ENCODE data around the gene ENOX2.

ENOX2 gene

GRCh38 chrX:130718137-130718536 lies 184.9 kb downstream of the ENOX2 start:
- no peak overlapping the region for H2AFZ ChIP-seq (ENCODE audit: low read depth, low read length)
- no peak for DNase-seq
- TF ChIP-seq EZH2 (IDR thresholded peaks at IDR 0.05; ENCODE audit: borderline replicate concordance, low read depth, low read length, severe bottlenecking) (no peak), CTCF (IDR thresholded peaks at IDR 0.05; ENCODE audit: borderline replicate concordance, extremely low read depth, low read length, poor library complexity, severe bottlenecking) (no peak)
- no peak for ATAC-seq (ENCODE audit: insufficient read depth, low read depth)
- H3K9me3 ChIP-seq (ENCODE audit: insufficient read depth, low read length, severe bottlenecking), result no peaks in the 10 kb centered on the region
- H3K4me1 ChIP-seq (ENCODE audit: insufficient read depth, low read length), result no peaks in the 10 kb centered on the region
- no peaks in the 10 kb centered on the region for H3K27me3 ChIP-seq (ENCODE audit: insufficient read depth, low read length, poor library complexity)
- no peaks in the 10 kb centered on the region for H4K20me1 ChIP-seq (ENCODE audit: insufficient read depth, low read length)
- no peaks in the 10 kb centered on the region for H3K79me2 ChIP-seq (ENCODE audit: insufficient read depth, low read length)
- no peaks in the 10 kb centered on the region for H3K36me3 ChIP-seq (ENCODE audit: insufficient read depth, low read length)
- no peak overlapping the region for H3K9ac ChIP-seq (ENCODE audit: low read depth, low read length)
- H3K27ac ChIP-seq (ENCODE audit: low read length), result no peak overlapping the region
- no peak overlapping the region for H3K4me3 ChIP-seq (ENCODE audit: low read depth in 1 of 2, low read length in 2 of 2)
- H3K4me2 ChIP-seq (ENCODE audit: insufficient read depth, low read length), result no peak overlapping the region

- Histone ChIP-seq H3K9me3 (ENCODE audit: insufficient read depth, low read length, severe bottlenecking) (no peaks in the 10 kb centered on the region), H3K27ac (ENCODE audit: low read length) (no peak overlapping the region), H3K27me3 (ENCODE audit: insufficient read depth, low read length, poor library complexity) (no peaks in the 10 kb centered on the region), H3K4me1 (ENCODE audit: insufficient read depth, low read length) (no peaks in the 10 kb centered on the region), H3K36me3 (ENCODE audit: insufficient read depth, low read length) (no peaks in the 10 kb centered on the region), H3K9ac (ENCODE audit: low read depth, low read length) (no peak overlapping the region), H3K79me2 (ENCODE audit: insufficient read depth, low read length) (no peaks in the 10 kb centered on the region), H3K4me2 (ENCODE audit: insufficient read depth, low read length) (no peak overlapping the region), H2AFZ (ENCODE audit: low read depth, low read length) (no peak overlapping the region), H4K20me1 (ENCODE audit: insufficient read depth, low read length) (no peaks in the 10 kb centered on the region), H3K4me3 (ENCODE audit: low read depth in 1 of 2, low read length in 2 of 2) (no peak overlapping the region)
- TF ChIP-seq CTCF (IDR thresholded peaks at IDR 0.05; ENCODE audit: borderline replicate concordance, extremely low read depth, low read length, poor library complexity, severe bottlenecking) (no peak), EZH2 (IDR thresholded peaks at IDR 0.05; ENCODE audit: borderline replicate concordance, low read depth, low read length, severe bottlenecking) (no peak)
- ATAC-seq (ENCODE audit: insufficient read depth, low read depth), result no peak
- no peak for DNase-seq
These were observed 186.1 kb downstream of the ENOX2 start for GRCh38 chrX:130716781-130717413.

- Histone ChIP-seq H3K27ac (ENCODE audit: low read length) (no peak overlapping the region), H3K9ac (ENCODE audit: low read depth, low read length) (no peak overlapping the region), H3K9me3 (ENCODE audit: insufficient read depth, low read length, severe bottlenecking) (no peaks in the 10 kb centered on the region), H3K4me1 (ENCODE audit: insufficient read depth, low read length) (no peaks in the 10 kb centered on the region), H3K27me3 (ENCODE audit: insufficient read depth, low read length, poor library complexity) (no peaks in the 10 kb centered on the region), H3K36me3 (ENCODE audit: insufficient read depth, low read length) (no peaks in the 10 kb centered on the region), H4K20me1 (ENCODE audit: insufficient read depth, low read length) (no peaks in the 10 kb centered on the region), H3K4me2 (ENCODE audit: insufficient read depth, low read length) (no peak overlapping the region), H2AFZ (ENCODE audit: low read depth, low read length) (no peak overlapping the region), H3K4me3 (ENCODE audit: low read depth in 1 of 2, low read length in 2 of 2) (no peak overlapping the region), H3K79me2 (ENCODE audit: insufficient read depth, low read length) (no peaks in the 10 kb centered on the region)
- no peak for DNase-seq
- TF ChIP-seq EZH2 (IDR thresholded peaks at IDR 0.05; ENCODE audit: borderline replicate concordance, low read depth, low read length, severe bottlenecking), result no peak
- TF ChIP-seq CTCF (IDR thresholded peaks at IDR 0.05; ENCODE audit: borderline replicate concordance, extremely low read depth, low read length, poor library complexity, severe bottlenecking), result no peak
- ATAC-seq (ENCODE audit: insufficient read depth, low read depth), result no peak
These were observed 186.7 kb downstream of the ENOX2 start for GRCh38 chrX:130716346-130716745.

Measured in DND-41 (cell line).